ENCODE measurements around the gene TACC3.
A peak's percentile ranks its signal among the peaks of the same experiment; 100 is the strongest.

TACC3 gene

DNA sequence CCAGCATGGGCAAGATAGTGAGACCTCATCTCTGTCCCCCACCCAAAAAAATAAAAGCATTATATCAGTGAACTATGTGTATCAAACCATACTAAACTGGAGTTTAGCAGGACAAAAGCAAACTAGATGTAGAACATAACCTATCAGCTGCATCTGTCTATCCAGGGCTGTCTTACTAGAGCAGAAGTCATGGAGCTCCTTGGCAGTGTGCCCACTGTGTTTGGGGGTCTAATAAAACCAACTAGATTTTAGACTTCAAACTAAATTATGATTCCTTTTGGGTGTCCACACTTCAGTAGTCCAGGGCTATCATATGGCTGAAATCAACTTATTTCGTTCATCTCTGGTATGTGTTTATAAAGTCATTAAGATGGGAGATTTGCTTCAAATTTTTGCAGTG, 17.5 kb upstream of the TACC3 start:
- DNase-seq (ENCODE audit: low read depth) = no peak

GRCh38 chr4:1705732-1706131, 15.6 kb upstream of the TACC3 start:
- DNase-seq (ENCODE audit: low read depth) = no peak

- DNase-seq (ENCODE audit: low read depth) = no peak
Observed at GRCh38 chr4:1706358-1706757, 15.0 kb upstream of the TACC3 start.

DNA sequence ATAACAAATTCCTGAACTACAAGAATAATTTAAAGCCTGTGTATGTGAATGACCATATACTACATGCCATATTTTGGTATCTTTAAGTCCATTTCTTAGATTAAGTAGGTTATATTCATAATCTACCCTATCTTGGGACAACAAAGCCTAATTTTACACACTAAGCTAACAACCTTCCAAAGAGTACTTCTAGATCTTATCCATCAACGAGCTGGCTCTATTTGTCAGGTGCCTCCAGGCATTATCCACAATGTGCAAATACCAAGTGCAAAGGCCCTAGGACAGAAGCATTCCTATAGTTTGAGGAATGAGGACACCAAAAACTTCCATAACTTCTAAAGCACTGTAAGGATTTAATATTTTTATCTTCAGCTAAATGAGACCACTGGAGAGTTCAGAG, 12.7 kb upstream of the TACC3 start:
- no peak for DNase-seq (ENCODE audit: low read depth)

- DNase-seq (ENCODE audit: low read depth) = no peak
Observed at GRCh38 chr4:1711055-1711570, 10.2 kb upstream of the TACC3 start.

DNA sequence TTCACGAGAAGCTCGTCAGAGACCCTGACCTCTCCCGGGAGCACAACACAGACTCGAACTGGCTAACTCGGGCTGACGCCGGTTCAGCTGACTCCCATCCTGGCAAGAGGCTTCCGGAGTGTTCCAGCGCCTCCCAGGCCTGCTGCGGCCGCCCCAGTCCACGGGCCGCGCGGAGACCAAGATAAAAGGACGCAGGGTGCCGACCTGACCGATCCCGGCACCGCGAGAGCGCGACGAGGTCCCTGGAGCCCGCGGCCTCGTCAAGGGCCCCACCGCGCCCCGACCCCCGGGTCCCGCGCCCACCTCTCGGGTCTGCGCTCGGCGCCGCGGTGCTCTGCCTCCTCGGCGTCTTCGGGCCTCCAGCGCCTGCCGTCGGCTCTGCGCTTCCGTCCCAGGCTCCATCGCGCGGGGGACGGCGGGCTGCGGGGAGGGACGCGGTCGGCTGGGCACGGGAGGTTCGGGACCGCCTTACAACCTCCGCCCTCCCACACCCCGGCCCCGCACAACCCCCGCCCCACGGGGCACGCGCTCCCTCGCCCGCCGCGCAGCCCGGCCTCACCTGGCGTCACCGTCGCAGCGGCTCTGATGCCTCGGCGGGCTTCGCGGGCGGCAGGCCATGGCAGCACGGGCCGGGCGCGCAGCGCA, 9.6 kb upstream of the TACC3 start:
- DNase-seq (ENCODE audit: low read depth) = no peak

- DNase-seq (ENCODE audit: low read depth) = peak; percentile 75
Observed at GRCh38 chr4:1712216-1713002, 8.9 kb upstream of the TACC3 start, which contains the start of gene SLBP. SLBP (minus strand) TSS chr4:1712319; CDS start chr4:1712188, 131 bp downstream.

DNA sequence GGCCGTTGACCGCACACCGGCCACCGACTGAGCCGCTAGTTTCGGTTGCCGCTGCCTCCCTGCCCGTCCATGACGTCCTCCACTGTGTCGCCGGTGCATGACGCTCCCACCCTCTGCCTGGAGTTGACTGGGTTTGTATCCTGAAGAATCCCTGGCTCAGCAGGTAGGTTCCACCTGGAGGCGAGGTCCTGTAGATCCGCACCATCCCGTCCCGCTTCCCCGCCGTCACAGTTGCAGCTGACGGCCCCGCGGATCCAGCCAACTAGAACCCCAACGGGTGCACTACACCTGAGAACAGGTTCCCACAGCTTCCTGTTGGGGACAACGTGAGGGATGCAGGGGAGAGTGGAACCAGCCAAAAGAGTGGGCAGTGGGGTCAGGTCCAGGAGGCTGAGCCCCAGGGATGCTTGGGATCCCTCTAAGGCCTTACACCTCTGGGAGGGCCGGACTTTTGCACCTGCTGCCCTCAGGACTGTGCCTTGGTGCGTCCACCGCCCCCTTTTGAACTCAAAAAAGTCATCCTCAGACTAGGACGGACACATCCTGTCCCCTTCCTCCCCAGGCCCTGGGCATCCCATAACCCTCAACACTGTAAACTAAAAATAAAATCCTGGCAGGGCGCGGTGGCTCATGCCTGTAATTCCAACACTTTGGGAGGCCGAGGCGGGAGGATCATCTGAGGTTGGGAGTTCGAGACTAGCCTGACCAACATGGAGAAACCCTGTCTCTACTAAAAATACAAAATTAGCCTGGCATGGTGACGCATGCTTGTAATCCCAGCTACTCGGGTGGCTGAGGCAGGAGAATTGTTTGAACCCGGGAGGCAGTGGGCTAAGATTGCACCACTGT, 8.1 kb upstream of the TACC3 start:
- DNase-seq (ENCODE audit: low read depth) = no peak

DNA sequence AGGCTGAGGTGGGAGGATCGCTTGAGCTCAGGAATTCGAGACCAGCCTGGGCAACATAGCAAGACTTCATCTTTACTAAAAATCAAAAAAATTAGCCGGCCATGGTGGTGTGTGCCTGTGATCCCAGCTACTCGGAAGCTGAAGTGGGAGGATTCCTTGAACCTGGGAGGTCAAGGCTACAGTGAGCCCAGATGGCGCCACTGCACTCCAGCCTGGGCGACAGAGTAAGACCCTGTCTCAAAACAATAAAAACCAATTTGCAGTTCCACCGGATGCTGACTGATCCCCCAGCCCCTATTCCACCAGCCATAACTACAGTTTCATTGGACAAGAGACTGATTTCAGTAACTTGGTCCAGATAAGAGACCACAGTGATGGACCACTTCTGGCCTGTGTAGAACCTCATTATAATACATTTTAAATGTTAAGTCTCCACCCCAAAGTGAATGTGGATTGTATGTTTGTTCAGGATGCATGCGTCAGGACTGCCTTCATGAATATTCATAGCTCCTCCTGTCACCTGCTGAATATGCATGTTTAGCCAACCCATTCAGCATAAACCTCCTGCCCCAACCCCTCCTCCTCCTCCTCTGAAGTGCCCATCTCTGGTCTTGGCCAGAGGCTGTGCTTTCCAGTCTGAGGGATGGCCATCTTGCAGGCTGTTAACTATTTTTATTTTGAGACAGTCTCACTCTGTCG, 6.9 kb upstream of the TACC3 start:
- DNase-seq (ENCODE audit: low read depth) = no peak

DNA sequence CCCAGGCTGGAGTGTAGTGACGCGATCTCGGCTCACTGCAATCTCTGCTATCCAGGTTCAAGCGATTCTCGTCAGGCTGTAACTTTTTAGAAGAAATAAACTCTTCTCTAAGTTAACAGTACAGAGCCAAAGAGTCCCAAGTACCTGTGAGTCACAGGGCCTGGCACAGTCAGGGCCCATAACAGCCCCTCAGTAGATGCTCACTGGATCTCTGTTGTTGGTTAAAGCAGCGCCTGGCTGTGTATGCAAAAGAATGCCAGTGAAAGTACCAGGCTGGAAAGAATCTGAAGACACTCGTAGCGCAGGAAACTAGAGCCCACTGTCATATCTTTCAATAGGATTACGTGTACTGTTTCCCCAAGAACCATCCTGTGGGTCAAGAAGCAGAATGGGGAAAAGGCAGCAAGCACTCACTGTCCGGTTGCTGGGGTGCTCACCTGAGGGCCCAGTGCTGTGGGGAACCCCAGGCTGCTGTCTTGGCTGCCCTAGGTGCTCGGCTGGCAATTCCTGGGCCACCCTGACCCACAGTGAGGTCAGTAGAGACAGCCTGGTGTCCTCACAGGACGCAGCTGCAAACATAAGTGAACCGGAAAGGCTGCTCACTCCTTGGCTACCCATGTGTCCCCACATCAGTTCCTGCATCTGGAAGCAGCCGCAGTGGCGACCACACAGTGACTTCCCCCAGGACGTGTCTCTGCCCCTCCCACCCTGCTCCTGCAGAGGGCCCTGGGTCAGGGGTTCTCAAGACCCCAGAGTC, 6.1 kb upstream of the TACC3 start:
- no peak for DNase-seq (ENCODE audit: low read depth)

GRCh38 chr4:1716065-1716945, 5.0 kb upstream of the TACC3 start:
- DNase-seq (ENCODE audit: low read depth) = no peak

DNA sequence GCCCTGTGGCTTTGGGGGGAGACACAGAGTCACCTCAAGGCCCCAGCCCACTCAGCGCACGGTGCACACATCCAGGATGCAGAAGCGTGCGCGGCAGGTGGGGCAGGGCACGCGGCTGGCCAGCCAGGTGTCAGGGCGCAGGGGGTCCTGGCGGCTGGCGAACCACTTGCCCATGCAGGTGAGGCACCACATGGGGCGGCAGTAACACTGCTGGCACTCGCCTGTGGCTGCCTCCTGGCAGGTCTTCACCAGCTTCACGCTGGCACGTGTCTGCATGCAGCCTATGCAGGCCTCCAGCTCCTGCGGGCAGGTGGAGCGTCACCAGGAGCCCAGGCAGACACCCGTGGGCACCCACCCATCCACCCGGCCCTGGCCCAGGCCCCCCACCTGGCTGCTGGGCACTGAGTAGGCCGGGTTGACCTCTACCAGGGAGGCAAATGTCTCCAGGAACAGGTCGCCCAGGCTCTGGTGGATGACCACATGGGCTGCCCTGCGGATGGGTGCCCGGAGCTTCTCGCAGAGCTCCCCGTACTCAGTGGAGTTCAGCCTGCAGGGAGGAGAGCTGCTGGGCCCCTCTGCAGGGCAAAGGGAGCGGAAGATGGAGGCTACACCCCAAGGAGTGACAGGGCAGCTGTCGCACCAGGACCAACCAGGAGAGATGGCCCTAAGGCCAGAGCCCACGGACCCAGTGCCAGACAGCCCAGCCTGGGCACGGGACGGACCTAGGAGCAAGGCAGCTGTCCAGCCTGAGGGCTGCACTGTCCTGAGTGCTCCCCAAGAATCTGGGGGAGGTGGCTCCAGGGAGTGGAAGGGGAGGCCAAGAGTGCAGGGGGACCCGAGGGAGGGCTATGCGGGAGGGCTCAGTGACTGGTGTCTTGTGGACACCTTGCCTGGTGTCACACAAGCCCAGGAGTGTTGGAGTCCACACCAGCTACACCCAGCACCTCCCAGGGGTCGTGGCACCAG, 3.9 kb upstream of the TACC3 start:
- no peak for DNase-seq (ENCODE audit: low read depth)

- no peak for DNase-seq (ENCODE audit: low read depth)
Observed at GRCh38 chr4:1718095-1718850, 3.0 kb upstream of the TACC3 start.

GRCh38 chr4:1720163-1720983, 948 bp upstream of the TACC3 start:
- DNase-seq (ENCODE audit: low read depth) = no peak

- DNase-seq (ENCODE audit: low read depth) = no peak
Observed at GRCh38 chr4:1721666-1722550, 587 bp downstream of the TACC3 start.

DNA sequence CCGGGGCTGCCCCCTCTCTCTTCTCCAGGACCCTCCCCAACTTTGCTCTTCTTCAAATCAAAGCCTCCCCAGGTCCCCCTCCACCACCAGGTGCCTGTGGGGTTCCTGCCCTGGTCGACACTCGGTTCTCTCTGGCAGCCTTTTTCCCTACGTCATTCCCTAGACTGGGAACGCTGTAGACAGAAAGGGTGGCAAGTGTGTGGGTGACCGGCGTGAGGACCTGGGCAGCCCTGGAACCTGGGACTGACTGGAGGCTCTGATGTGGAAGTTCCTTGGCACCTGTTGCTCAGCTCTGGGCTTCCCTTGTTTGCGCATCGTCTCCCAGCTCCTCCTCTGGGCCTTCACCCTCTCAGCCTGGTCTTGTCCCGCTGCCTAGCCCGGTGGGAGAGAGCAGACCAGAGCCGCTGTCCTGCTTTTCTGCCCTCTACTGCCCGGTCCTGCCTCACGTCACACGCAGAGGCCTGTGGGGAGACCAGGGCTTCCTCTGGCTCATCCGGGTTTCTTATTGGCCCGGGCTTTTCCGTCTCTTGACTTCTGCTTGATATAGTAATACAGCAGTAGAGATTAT, 1.3 kb downstream of the TACC3 start:
- no peak for DNase-seq (ENCODE audit: low read depth)

Data from HS-27A (cell line).